H1 (cell line): ENCODE results near the gene OPCML. TPM values are rescaled to one million over a fixed set of nuclear protein-coding genes. Genes with fewer than 3 reads are reported as not detected.

Experiments
- CTCF ChIA-PET: fragments of 300-600 bp; sonication (Branson Sonifier 250); formaldehyde crosslinking; loops from one replicate; lab custom pipeline; 2021; ENCODE audit not compliant: partially characterized antibody; lab: Charles Lee
- POLR2A ChIA-PET: fragments of 300-600 bp; sonication (Branson Sonifier 250); formaldehyde crosslinking; loops from one replicate; lab custom pipeline; 2021; ENCODE audit warnings: inconsistent platforms; ENCODE audit not compliant: partially characterized antibody; lab: Charles Lee
- DNase-seq, 2 experiments: peaks; one replicate each; pipeline versions ENCODE4 v3.0.0 to v3.0.0-alpha.2; 2010 to 2022; ENCODE audit warnings: low spot score in 2 of 2, low read depth in 1 of 2, mixed read lengths in 1 of 2
- FAIRE-seq: peaks from 2 replicates; lab custom pipeline; 2011; peaks lifted over from hg19 to GRCh38; lab: Jason Lieb, UNC
- H2AFZ ChIP-seq: 2 replicates; pipeline ENCODE4 v1.8.1; 2012; ENCODE audit warnings: low read length, inconsistent platforms
- H2AK5ac ChIP-seq: 2 replicates; pipeline ENCODE4 v1.6.1; 2013; ENCODE audit warnings: low read depth, low read length
- H2BK120ac ChIP-seq: replicated peaks from 2 replicates; pipeline ENCODE3; 2013; ENCODE audit warnings: low read depth, low read length, inconsistent platforms
- H2BK12ac ChIP-seq: 2 replicates; pipeline ENCODE4 v1.6.1; 2013; ENCODE audit warnings: low read depth, low read length
- H2BK15ac ChIP-seq: 2 replicates; pipeline ENCODE4 v1.6.1; 2013; ENCODE audit warnings: low read length
- H2BK20ac ChIP-seq: 2 replicates; pipeline ENCODE4 v1.6.1; 2013; ENCODE audit warnings: low read length
- H2BK5ac ChIP-seq: 2 replicates; pipeline ENCODE4 v1.6.1; 2013; ENCODE audit warnings: low read depth, low read length
- H3K14ac ChIP-seq: 2 replicates; pipeline ENCODE4 v1.6.1; 2013; ENCODE audit warnings: inconsistent platforms; ENCODE audit not compliant: insufficient read length
- H3K18ac ChIP-seq: 2 replicates; pipeline ENCODE4 v1.6.1; 2013; ENCODE audit warnings: low read length; ENCODE audit errors: extremely low read depth
- H3K23ac ChIP-seq: 2 replicates; pipeline ENCODE4 v1.6.1; 2013; ENCODE audit warnings: inconsistent platforms; ENCODE audit not compliant: insufficient read length
- H3K23me2 ChIP-seq: 2 replicates; pipeline ENCODE4 v1.6.1; 2013; ENCODE audit warnings: low read depth, low read length
- H3K27ac ChIP-seq: 2 replicates; pipeline ENCODE4 v1.6.1; 2011; ENCODE audit warnings: low read depth, low read length, inconsistent platforms
- H3K27me3 ChIP-seq, 4 experiments: replicated peaks in 1 of 4; 1 replicate in 1 of 4; 2 replicates in 3 of 4; pipeline versions ENCODE4 v1.6.1 to v1.8.1; 2011 to 2013; ENCODE audit warnings: low read length in 3 of 4, mild to moderate bottlenecking in 3 of 4, inconsistent platforms in 2 of 4, mixed read lengths in 2 of 4, moderate library complexity in 1 of 4; ENCODE audit not compliant: control insufficient read depth in 3 of 4, insufficient read depth in 3 of 4; ENCODE audit errors: extremely low read depth in 1 of 4
- H3K36me3 ChIP-seq, 4 experiments: 2 replicates each; pipeline versions ENCODE4 v1.6.1 to v1.8.1; 2011 to 2013; ENCODE audit warnings: mild to moderate bottlenecking in 4 of 4, low read length in 3 of 4, moderate library complexity in 2 of 4, control low read depth in 1 of 4, inconsistent platforms in 1 of 4; ENCODE audit not compliant: insufficient read depth in 4 of 4, control insufficient read depth in 2 of 4
- H3K4ac ChIP-seq: replicated peaks from 2 replicates; pipeline ENCODE3; 2013; ENCODE audit warnings: low read length, low read depth, mixed read lengths, inconsistent platforms; ENCODE audit not compliant: insufficient read length
- H3K4me1 ChIP-seq, 4 experiments: replicated peaks in 1 of 4; 1 replicate in 1 of 4; 2 replicates in 3 of 4; pipeline versions ENCODE4 v1.6.1 to v1.8.1; 2011 to 2013; ENCODE audit warnings: low read length in 3 of 4, inconsistent platforms in 2 of 4, mixed read lengths in 1 of 4; ENCODE audit not compliant: insufficient read depth in 4 of 4, control insufficient read depth in 3 of 4
- H3K4me2 ChIP-seq, 2 experiments: 2 replicates each; pipeline versions ENCODE4 v1.6.1 to v1.8.1; 2011 to 2013; ENCODE audit warnings: low read depth in 2 of 2, low read length in 2 of 2, control low read depth in 1 of 2, inconsistent platforms in 1 of 2, mild to moderate bottlenecking in 1 of 2; ENCODE audit not compliant: insufficient read depth in 1 of 2
- H3K4me3 ChIP-seq, 4 experiments: fragments of 200-600, 300-600 bp in 1 of 4; sonication (generic), shearing (Covaris generic), sonication (Bioruptor Twin) in 1 of 4; 2 replicates each; pipeline versions ENCODE4 v1.5.1 to v1.8.1; 2011 to 2016; ENCODE audit warnings: low read length in 4 of 4, low read depth in 3 of 4, control low read depth in 2 of 4, inconsistent platforms in 2 of 4, mild to moderate bottlenecking in 2 of 4, mixed read lengths in 1 of 4, moderate library complexity in 1 of 4; ENCODE audit not compliant: insufficient read depth in 2 of 4; ENCODE audit errors: extremely low read depth in 1 of 4
- H3K56ac ChIP-seq: replicated peaks from 2 replicates; pipeline ENCODE3; 2013; ENCODE audit warnings: low read depth, mild to moderate bottlenecking, mixed read lengths, low read length, inconsistent platforms; ENCODE audit not compliant: insufficient read length
- H3K79me1 ChIP-seq: 2 replicates; pipeline ENCODE4 v1.6.1; 2013; ENCODE audit warnings: low read depth, low read length, control low read depth
- H3K79me2 ChIP-seq, 2 experiments: 2 replicates each; pipeline versions ENCODE4 v1.6.1 to v1.8.1; 2012 to 2013; ENCODE audit warnings: low read length in 2 of 2, mild to moderate bottlenecking in 2 of 2, inconsistent platforms in 1 of 2; ENCODE audit not compliant: insufficient read depth in 2 of 2, control insufficient read depth in 1 of 2
- H3K9ac ChIP-seq, 4 experiments: replicated peaks in 1 of 4; 1 replicate in 1 of 4; 2 replicates in 3 of 4; pipeline versions ENCODE4 v1.6.1 to v1.8.1; 2011 to 2013; ENCODE audit warnings: low read depth in 3 of 4, low read length in 3 of 4, control low read depth in 2 of 4, mild to moderate bottlenecking in 2 of 4, moderate library complexity in 2 of 4, inconsistent platforms in 1 of 4; ENCODE audit errors: extremely low read depth in 1 of 4
- H3K9me3 ChIP-seq, 2 experiments: 2 replicates each; pipeline versions ENCODE4 v1.6.1 to v1.8.1; 2012 to 2013; ENCODE audit warnings: mild to moderate bottlenecking in 2 of 2, moderate library complexity in 2 of 2, control low read depth in 1 of 2, inconsistent platforms in 1 of 2, low read depth in 1 of 2, low read length in 1 of 2, mixed read lengths in 1 of 2; ENCODE audit not compliant: insufficient read depth in 2 of 2
- H4K20me1 ChIP-seq, 2 experiments: replicated peaks in 1 of 2; 2 replicates each; pipeline versions ENCODE3 to v1.8.1; 2011 to 2013; ENCODE audit warnings: inconsistent platforms in 2 of 2, low read length in 2 of 2, mild to moderate bottlenecking in 1 of 2; ENCODE audit not compliant: insufficient read depth in 2 of 2, control insufficient read depth in 1 of 2
- H4K5ac ChIP-seq: 2 replicates; pipeline ENCODE4 v1.6.1; 2013; ENCODE audit warnings: low read length, low read depth, mixed read lengths, inconsistent platforms; ENCODE audit not compliant: insufficient read length
- H4K8ac ChIP-seq: 2 replicates; pipeline ENCODE4 v1.8.0; 2013; ENCODE audit warnings: mild to moderate bottlenecking, moderate library complexity, low read length, inconsistent platforms; ENCODE audit not compliant: insufficient read depth; ENCODE audit errors: extremely low read depth
- H4K91ac ChIP-seq: replicated peaks from 2 replicates; pipeline ENCODE3; 2013; ENCODE audit warnings: low read length, mixed read lengths, inconsistent platforms; ENCODE audit not compliant: insufficient read length
- CHD2 ChIP-seq: IDR thresholded peaks from 2 replicates; pipeline ENCODE4 v1.6.1; 2012; ENCODE audit warnings: low read length, improper control_type of control experiment
- RNF2 ChIP-seq: fragments of 200-900, 300-1000 bp; sonication (generic); IDR thresholded peaks from 2 replicates; pipeline ENCODE4 v1.7.1; 2016; ENCODE audit warnings: borderline replicate concordance, low read depth, mild to moderate bottlenecking, antibody characterized with exemption, low read length; ENCODE audit not compliant: poor library complexity, severe bottlenecking; ENCODE audit errors: missing control alignments
- RXRA ChIP-seq: IDR thresholded peaks from 2 replicates; pipeline ENCODE4 v1.6.1; 2011; ENCODE audit warnings: low read depth, mild to moderate bottlenecking, low read length, moderate library complexity; ENCODE audit not compliant: insufficient read depth
- TEAD4 ChIP-seq: IDR thresholded peaks from 2 replicates; pipeline ENCODE4 v1.6.1; 2012; ENCODE audit warnings: low read depth, low read length, inconsistent platforms, mixed read lengths
- WGBS, 2 experiments: shearing (Covaris generic) in 1 of 2; methylation state at CpG; one replicate each; pipeline versions ENCODE4 v1.1.6 to v1.1.7; 2013 to 2015; ENCODE audit warnings: low lambda C conversion rate in 2 of 2, mixed read lengths in 2 of 2, inconsistent platforms in 1 of 2, low coverage in 1 of 2, missing lambda C conversion rate in 1 of 2; ENCODE audit not compliant: insufficient replicate concordance in 2 of 2, insufficient coverage in 1 of 2, insufficient read length in 1 of 2; ENCODE audit errors: extremely low coverage in 1 of 2, missing lambda C conversion rate in 1 of 2; 5-methylcytosine and 5-hydroxymethylcytosine counted together
- polyA plus RNA-seq, 7 experiments: library from polyadenylated mRNA; depleted of rRNA in 3 of 7; stranded (reverse) in 5 of 7; unstranded in 2 of 7; fragments of >200 nt in 5 of 7; fragments of 200-250 nt in 2 of 7; gene quantifications; 1 replicate in 5 of 7; 2 replicates in 1 of 7; 4 replicates in 1 of 7; pipeline versions ENCODE4 v1.2.1 to v1.2.3, GENCODE V29; 2011 to 2013; ENCODE audit warnings: missing spikeins in 2 of 7, mixed read lengths in 2 of 7
- total RNA-seq: library from RNA; stranded (reverse); fragmentation: NEBNext Ultra II Directional; extraction: Animal tissue kit (Norgen Biotek cat#: 25700); gene quantifications from 2 replicates; pipeline ENCODE4 v1.2.1, GENCODE V29; 2021

OPCML gene
- total and polyA plus RNA-seq, 2 of the 8 experiments (the other 6 are each of a cell fraction or from before 2014, with no cell fraction given), result 2.3 to 3.1 TPM

DNA sequence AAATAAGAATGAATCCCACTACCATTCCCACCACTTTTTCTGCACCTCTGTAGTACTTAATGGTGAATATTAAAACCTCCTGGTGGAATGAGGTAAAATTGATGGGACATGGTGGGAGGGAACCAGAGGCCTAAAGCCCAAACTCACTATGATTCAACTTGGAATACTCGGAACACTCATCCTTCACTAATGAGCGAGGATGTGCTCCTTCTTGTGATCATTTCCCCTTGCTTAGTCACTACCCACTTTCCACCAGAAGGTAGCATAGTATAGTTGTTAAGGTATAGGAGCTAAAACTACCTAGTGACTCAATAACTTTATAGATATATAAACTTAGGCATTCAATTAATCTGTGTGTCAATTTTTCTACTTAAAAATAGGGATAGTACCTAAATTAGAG lies 728.9 kb downstream of the OPCML start:
- H3K79me2 ChIP-seq, result no peaks in the 10 kb centered on the region
- no peaks in the 10 kb centered on the region for H3K4me1 ChIP-seq
- H3K23ac ChIP-seq, result no peak overlapping the region
- H3K56ac ChIP-seq, result no peak overlapping the region
- no peak overlapping the region for H2BK12ac ChIP-seq
- no peak for FAIRE-seq
- H3K14ac ChIP-seq, result no peak overlapping the region
- H3K18ac ChIP-seq, result no peak overlapping the region
- ChIA-PET POLR2A (no interaction called here), CTCF (interaction anchor here (0.8 to 2.2 kb wide), 3 partner anchors 12 to 43 kb away, joined by 3 to 6 read pairs (median 6); no protein-coding TSS in a partner anchor)
- H4K91ac ChIP-seq, result no peak overlapping the region
- no peak overlapping the region for H3K4me2 ChIP-seq
- no peak overlapping the region for H3K9ac ChIP-seq
- TF ChIP-seq TEAD4 (no peak), RXRA (no peak), CHD2 (no peak), RNF2 (no peak)
- H3K4me3 ChIP-seq, result no peak overlapping the region
- no peak overlapping the region for H3K27ac ChIP-seq
- no peaks in the 10 kb centered on the region for H4K20me1 ChIP-seq
- no peaks in the 10 kb centered on the region for H3K9me3 ChIP-seq
- 100% methylated on average over 2 of the region's 2 CpGs; no CpG with 5 or more reads in 1 of the 2 experiments for WGBS, 2 experiments
- H2BK20ac ChIP-seq, result no peak overlapping the region
- H2AK5ac ChIP-seq, result no peak overlapping the region
- DNase-seq, result no peak
- no peak overlapping the region for H4K8ac ChIP-seq
- no peak overlapping the region for H2AFZ ChIP-seq
- H2BK5ac ChIP-seq, result no peak overlapping the region
- no peaks in the 10 kb centered on the region for H3K36me3 ChIP-seq
- no peak overlapping the region for H3K4ac ChIP-seq
- H2BK15ac ChIP-seq, result no peak overlapping the region
- no peak overlapping the region for H2BK120ac ChIP-seq
- H3K23me2 ChIP-seq, result no peaks in the 10 kb centered on the region
- no peak overlapping the region for H4K5ac ChIP-seq
- H3K27me3 ChIP-seq, result no peaks in the 10 kb centered on the region
- no peaks in the 10 kb centered on the region for H3K79me1 ChIP-seq
